ENCODE data around the gene THTPA.
"Not testable (repeated sequence)": the region's sequence is repeated elsewhere in the genome, so short reads cannot be mapped to it uniquely, and the experiment has no call there.

- TF ChIP-seq CTCF (conservative IDR thresholded peaks at IDR 0.05; ENCODE audit: low read depth, low read length); EZH2 (IDR thresholded peaks at IDR 0.05; ENCODE audit: borderline replicate concordance, low read depth, low read length, poor library complexity, severe bottlenecking): not testable (repeated sequence)
These were observed 28.6 kb downstream of the THTPA start for GRCh38 chr14:23584527-23585203.
